Stromal cell of bone marrow (primary cell): ENCODE data around the gene SERAC1.
A peak's percentile ranks its signal among the peaks of the same experiment; 100 is the strongest.

Experiments
- DNase-seq: peaks from one replicate; pipeline ENCODE4 v3.0.0-alpha.2; 2012; ENCODE audit warnings: low read depth

Gene SERAC1

DNA sequence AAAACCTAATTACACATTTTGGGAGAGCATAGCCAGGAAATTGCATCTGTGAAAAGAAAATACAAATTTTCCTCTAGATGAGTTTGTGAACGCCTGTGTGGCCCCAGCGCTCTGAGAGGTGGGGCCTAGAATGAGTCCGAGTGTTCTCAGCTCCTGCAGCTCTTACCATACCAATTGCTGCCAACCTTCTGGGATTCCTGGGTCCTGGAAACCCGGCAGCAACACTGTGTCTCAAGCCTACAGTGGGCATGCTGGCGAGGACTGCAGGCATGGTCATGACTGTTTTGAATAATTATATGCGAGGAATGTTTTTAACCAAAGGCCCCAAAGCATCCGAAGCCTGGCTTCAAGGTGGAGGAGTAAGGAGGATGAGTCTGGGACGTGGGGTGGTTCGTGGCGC lies 90.4 kb downstream of the SERAC1 start:
- DNase-seq = no peak

DNA sequence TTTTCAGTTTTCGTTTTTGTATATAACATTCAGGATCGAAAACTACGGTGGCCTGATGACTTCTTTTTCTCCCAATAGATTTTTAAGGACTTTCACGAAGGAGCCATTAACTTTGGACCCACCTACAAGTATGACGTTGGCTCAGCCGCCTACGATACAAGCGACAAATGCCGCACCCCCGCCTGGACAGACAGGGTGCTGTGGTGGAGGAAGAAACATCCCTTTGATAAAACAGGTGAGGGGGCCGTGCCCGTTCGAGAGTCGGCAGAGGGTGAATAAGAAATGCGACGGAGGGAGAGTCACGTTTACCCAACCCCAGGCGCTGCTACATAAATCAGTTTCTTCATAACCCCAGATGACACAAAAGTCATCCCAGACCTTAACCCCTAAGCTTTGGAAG lies 91.5 kb downstream of the SERAC1 start:
- no peak for DNase-seq

DNA sequence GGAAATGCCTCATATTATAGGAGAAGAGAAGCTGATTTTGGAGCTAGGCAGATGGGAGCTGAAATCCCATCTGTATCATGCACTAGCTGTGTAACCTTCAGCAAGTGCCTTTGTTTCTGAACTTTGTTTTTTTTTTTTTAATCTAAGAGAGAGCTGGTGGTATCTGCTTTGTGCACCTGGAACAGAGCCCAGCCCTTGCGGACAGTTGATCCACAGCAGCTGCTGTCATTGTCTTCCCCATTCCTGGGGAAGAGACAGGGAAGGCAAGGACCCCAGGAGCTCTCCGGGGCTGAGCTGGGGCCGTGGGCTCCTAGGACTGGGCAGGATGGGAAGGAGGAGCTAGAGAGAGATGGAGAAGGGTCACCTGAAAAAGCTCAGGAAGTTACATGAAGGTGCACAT lies 94.3 kb downstream of the SERAC1 start:
- DNase-seq = no peak

DNA sequence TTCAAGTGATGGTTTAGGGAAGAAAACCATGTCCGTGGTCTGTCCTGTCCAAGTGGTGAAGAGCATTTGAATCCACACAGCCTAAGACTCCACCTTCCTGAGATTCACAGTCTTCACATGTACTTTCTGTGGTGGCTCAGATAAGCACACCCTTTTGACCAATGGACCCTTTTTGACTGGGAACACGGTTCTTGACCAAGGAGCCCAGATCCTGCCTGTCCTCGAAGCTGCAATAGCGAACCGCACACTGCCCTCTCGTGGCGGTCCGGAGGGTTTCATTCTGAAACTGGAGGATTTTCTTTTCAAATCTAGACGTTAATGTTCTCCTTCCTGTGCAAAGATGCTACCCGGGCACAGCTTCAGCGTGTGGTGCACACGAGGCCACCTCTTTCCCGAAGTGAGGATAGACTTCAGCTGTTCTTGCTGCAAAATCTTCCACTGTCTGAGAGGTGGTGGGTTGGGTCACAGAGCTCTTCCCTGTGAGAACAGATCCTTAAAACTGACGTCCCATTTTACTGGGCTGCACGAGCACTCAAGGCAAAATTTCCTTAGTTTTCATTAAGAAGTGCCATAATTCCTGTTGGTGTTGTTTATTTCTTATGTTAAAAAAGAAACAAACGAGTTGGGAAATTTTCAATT lies 95.9 kb downstream of the SERAC1 start:
- DNase-seq = no peak

DNA sequence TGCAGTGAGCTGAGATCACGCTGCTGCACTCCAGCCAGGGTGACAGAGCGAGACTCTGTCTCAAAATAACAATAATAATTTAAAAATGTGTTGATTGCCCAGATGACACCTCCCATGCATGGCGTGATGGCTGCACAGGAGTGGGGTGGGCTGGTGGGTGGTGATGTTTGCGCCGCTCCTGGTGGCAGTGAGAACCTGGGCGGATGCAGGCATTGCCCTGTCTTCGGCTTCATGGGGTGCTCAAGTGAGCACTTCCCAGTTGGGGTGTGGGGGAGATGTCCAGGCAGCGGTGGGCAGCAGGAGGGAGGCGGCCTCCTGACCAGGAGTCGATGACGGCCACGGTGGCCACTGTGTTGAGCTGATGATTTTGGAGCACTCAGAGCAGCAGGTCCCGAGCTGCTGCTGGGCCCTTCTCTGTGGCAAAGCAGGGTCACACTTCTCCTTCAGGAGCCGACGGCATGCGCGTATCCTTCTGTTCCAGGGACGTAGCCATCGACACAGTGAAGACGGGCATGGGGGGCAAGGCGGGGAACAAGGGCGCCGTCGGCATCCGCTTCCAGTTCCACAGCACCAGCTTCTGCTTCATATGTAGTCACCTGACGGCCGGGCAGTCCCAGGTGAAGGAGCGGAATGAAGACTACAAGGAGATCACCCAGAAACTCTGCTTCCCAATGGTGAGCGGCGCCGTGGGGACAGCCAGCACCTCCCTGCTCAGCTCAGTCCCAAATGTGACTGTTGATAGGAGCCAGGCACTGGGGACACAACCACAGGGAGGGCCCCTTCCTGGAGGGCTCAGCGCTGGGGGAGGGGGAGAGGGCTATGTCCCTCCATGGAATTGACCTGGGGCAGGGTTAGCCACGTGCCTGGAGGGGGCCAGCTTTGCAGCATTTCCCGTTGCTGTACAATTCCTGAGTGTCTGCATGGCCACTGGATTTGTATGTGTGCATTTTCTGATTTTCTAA lies 96.7 kb downstream of the SERAC1 start:
- no peak for DNase-seq

DNA sequence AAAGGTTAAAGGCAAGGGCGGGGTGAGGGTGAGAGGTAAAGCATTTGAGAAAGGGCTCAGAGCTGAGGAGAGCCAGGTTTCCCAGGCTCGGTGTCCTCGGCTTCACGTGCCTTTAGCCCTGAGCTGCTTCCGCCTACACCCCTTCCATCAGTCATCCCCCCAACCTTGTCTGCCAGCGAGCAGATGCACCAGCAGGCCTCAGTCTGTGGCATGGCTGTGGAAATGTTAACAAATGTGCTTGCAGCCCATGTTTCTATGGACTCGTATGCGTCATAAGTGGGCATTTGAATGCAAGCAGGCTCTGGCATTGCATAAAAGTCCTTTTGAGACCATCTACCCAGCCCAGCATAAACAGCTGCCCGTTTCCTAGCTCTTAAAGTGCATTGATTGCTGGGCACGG lies 97.5 kb downstream of the SERAC1 start:
- no peak for DNase-seq

DNA sequence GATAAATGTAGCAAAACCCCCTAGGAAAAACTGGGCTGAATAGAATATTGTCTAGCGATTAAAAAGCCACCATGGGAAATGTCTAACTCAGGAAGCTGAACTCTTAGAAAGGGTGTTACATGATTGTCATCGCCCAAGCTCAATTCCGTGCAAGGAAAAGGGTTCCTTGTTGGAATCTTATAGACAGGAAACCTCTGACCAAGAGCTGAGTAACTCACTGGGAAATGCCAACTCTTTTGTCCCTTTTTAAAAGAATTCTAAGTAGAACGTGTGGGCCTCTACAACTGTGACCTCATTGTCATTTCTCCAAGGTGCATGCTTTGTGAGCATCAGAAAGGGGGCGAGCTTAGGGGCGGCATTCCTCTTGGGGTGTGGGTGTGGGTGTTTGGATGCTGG lies 98.3 kb downstream of the SERAC1 start:
- DNase-seq = no peak

DNA sequence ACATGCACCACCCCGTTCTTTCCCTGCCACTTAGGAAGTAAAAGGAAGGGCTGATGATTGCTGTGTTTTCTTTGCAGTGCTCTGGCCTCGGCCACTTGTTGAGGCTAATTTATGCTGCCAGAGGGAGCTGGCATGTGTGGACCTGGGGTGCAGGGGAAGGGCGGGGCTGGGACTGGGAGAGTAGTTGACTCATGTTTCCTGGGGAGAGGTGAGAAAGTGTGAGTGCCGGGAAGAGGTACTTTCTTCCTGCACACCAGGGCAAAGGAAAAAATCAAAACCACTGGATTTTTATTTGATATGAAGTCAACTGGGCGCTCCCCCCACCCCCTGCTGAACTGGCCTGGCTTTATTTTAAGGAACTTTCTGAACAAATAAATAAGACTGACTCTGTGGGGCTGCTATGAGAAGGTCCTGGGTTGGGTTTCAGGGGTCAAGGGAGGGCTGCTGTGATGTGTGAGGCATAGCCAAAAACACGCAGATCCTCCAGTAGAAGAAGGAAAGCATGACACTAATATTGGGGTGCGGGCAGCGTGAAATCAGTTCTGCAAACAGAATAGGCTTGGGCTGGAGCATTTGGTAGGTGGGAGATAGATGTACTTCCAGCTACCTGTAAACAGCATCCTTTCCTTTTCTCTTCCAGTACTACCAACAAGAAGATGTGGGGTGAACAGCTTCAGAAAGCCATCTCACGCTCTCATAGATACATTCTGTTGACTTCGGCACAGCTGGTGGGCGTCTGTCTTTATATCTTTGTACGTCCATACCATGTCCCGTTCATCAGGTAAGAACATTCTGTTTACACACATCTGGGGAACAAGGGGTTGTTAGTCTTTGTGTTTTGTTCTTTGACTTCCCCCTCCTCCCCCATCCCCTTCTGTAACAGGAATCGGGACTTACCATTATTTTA lies 98.9 kb downstream of the SERAC1 start:
- DNase-seq = no peak

DNA sequence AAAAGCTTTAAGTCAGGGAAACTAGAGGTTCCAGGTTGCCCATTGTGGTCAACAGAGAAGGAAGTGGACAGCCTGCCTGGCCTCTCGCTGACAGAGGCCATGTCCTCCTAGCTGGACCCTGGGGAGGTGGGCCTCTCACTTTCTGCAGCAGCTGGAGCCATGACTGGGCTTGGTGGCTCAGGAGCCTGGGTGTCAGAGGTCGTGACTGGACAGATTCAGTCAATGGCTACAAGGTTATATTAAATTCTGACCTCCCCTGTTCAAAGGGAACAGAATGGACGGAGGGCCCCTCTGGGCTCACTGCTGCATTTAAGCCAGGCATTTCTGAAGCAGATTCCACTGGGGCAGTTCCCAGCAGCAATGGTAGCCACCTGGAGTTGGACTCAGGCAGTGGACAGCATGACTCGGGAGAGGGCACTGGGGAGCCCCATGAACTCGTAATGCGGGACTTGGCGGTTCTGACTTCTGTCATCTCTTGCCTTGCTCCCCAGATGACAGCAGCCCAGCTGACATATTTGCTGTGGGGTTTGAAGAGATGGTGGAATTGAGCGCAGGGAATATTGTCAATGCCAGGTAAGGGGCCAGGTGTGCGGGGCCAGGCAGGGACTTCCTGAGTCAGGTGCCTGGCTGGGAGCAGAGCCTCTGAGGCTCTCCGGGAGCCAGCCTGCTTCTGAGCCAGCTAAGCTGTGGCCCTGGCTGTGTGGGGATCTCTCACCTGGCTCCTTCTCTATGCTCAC lies 99.7 kb downstream of the SERAC1 start:
- DNase-seq = no peak

DNA sequence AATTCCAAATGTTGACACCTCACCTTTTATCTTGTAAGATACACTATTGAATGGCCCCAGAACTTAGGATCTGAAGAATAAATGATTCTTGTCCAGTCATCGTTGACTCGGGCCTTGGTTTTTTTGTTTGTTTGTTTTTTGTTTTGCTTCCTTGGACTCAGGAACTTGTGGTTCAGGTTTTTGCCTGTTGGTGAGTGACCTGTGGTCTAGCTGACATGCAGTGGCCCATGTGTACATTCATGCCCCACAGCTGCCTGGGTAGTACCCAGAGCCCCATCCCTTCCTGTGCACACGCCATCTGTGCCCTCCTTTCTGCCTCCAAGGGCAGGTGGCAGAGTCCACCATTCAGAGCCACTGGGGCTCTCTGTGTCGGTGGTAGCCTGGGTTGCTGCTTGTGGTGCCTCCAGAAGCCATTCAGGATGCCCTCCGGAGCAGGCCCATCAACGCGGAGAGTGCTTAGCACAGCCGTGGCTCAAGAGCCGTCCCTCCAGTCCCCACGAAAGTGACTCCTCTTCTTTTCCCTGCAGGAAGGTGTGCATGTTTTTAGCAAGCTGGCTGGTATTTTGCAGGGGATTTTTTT lies 100.5 kb downstream of the SERAC1 start:
- no peak for DNase-seq

DNA sequence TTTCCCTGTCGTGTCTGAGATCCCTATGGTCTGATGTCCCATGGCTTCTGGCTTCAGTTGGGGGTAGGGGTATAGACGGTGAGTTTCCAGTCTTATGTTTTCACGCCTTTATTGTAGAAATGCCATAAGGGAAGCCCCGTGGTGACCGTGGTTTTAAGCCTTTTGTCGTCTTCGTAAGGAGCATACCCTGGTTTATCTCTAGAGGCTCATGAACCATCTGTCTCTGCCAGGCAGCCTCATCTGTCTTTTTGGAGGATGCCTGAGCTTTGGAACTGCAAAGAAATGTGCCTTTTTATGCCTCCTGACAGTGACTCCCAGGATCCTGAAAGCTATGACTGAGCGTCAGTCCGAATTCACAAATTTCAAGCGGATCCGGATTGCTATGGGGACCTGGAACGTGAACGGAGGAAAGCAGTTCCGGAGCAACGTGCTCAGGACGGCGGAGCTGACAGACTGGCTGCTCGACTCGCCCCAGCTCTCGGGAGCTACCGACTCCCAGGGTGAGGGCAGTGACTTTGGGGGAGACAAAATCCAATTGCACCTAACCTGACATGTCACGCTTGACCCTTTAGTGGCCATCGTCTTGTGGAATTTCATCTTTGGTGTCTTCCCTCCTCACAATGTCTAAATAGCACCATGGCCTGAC lies 101.8 kb downstream of the SERAC1 start:
- no peak for DNase-seq

DNA sequence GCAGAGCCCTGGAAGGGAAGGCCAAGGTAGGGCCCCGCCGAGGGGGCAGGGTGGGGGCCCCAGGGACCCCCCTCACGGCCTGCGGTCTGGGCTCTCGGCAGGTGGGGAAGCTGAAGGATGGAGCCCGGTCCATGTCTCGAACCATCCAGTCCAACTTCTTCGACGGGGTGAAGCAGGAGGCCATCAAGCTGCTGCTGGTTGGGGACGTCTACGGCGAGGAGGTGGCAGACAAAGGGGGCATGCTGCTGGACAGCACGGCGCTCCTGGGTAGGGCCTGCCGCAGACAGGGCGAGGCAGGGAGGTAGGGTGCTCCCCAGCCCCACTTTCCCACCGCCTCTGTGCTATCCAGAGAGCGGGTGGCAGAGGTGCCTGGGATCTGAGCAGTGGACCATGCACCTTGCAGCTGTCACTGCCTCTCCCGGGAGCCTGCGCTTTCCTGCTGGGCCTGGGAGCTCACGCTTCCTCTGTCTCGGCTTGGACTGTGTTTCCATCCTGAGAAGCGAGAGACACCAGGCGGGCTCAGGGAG lies 103.3 kb downstream of the SERAC1 start:
- DNase-seq = no peak

DNA sequence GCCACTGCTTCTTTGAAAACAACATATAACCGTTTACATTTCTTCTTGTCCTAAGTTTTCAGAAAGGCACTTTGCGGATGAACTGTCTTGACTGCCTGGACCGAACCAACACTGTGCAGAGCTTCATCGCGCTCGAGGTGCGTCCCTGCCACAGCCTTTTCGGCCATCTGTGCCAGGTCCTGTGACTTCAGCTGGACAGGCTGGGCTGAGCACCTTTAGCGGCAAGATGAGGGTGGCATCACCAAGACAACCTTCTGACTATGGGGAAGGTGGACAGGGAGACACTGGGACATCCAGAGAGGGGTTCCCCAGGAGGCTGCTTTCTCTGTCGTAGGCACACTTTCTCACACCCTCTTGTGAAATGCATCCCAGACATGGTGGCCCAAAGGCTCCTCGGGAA lies 104.3 kb downstream of the SERAC1 start:
- DNase-seq = no peak

DNA sequence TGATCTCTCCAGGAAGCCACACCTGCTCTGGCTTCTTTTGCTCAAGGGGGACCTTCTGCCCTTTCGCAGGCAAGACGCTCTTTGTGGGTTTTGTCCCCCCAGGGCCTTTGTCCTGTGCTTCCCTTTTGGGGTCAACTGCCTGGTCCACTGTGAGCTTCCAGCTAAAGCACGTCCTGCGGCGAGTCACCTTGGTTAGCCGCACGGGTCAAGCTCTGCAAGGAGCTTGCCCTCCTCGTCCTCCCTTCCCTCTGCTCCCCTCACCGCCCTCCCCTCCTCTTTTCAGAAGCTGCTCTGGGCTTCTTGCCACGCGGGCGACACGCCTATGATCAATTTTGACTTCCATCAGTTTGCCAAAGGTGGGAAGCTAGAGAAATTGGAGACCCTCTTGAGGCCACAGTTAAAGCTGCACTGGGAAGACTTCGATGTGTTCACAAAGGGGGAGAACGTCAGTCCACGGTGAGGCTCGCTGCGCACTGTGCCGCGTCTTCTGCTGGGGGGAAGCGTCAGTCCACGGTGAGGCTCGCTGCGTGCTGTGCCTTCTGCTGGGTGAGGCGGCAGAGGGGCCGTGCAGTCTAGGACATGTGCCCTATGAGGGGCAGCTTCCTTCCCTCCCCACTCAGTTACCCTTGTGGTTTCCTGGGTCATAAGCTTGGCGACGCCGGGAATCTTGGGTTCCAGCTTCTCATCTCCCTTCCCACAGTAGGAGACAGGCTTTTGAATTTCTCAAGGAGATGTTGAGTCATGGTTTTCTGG lies 106.2 kb downstream of the SERAC1 start:
- no peak for DNase-seq

DNA sequence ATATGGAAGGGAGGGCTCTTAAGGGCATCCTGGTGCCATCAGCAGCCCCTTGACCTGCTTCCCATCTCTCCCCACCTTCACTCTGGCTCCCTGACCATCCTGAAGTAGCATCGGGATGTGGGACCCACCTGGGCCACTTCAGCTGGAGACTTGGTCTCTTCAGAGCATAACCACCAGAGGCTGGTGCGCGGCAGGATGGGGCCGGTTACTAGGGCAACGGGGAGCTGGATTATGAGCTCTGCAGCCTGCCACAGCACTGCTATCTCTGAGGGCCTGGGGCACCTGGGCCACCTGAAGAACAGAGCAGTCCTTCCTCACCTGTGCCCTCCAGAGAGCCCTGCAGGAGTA lies 106.7 kb downstream of the SERAC1 start:
- DNase-seq = no peak

DNA sequence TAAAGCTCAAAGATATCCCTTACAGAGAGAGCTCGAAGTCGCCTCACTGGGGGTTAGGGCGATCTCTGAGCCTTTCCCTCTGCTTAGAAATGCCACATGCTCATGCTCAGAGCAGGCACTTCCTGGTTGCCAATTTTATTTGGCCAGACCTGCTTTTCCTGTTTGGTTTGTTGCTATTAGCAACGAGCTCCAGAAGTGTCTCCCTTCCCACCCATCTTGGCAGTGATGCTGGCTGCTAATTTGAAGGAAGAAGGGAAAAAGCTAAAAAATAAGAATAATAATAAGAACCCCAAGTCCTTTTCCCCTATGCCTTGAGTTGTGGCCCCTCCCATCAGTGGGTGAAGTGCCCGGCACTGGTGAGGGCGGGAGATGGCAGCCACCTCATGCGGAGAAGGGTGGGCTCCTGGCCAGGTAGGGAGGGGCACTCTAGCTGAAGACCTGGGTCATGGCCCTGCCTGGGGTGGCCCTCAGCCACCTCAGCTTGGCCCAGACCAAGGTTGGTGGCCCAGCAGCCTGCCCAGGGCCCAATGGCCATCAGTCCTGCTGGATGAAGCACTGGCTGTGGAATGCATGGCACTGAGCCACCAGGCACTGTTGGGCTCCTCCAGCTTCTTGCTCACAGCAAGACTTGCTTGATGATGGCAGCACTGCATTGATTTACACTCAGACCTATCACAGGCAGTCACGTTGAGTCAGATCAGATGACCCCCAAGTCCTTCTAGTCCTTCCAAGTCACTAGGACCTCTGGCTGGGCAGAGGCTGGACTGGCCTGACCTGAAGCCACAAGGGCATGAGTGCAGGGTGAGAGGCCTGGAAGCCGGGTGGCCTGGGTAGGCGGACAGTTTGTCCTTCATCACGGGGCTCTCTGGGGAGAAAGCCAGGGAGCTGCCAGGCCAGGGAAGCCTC lies 107.4 kb downstream of the SERAC1 start:
- DNase-seq = peak; percentile 97
